Caco-2 (cell line): ENCODE data around the gene PDZD2. TPM values are rescaled to one million over a fixed set of nuclear protein-coding genes. Genes with fewer than 3 reads are reported as not detected.

ENCODE experiments used
- BruUV-seq: library from RNA; stranded (reverse); fragments of 400-500 nt; replicated peaks from 2 replicates; lab custom pipeline; 2021; lab: Mats Ljungman, UMichigan
- CTCF ChIA-PET: fragments of 300-600 bp; sonication (Branson Sonifier 250); formaldehyde crosslinking; loops from one replicate; lab custom pipeline; 2022; ENCODE audit warnings: antibody characterized with exemption; lab: Charles Lee
- POLR2A ChIA-PET: fragments of 300-600 bp; sonication (Branson Sonifier 250); formaldehyde crosslinking; loops from one replicate; lab custom pipeline; 2022; ENCODE audit warnings: antibody characterized with exemption; lab: Charles Lee
- DNase-seq, 2 experiments: peaks; one replicate each; pipeline versions ENCODE4 v3.0.0 to v3.0.0-alpha.2; 2020 to 2022
- H3K27me3 ChIP-seq: replicated peaks from 2 replicates; pipeline ENCODE4 v1.6.0; 2011; ENCODE audit warnings: low read length; ENCODE audit not compliant: control insufficient read depth, insufficient read depth
- H3K36me3 ChIP-seq: 2 replicates; pipeline ENCODE4 v1.5.1; 2011; ENCODE audit warnings: low read length; ENCODE audit not compliant: control insufficient read depth, insufficient read depth
- H3K4me1 ChIP-seq: fragments of 250-450 bp; sonication (Bioruptor Pico); 2 replicates; pipeline ENCODE4 v1.5.1; 2020; ENCODE audit warnings: mild to moderate bottlenecking
- H3K4me3 ChIP-seq: 2 replicates; pipeline ENCODE4 v1.5.1; 2011; ENCODE audit warnings: low read depth, mild to moderate bottlenecking, control low read depth, low read length
- H3K9me3 ChIP-seq: fragments of 250-450 bp; sonication (Bioruptor Pico); 2 replicates; pipeline ENCODE4 v1.5.1; 2020; ENCODE audit warnings: mild to moderate bottlenecking, moderate library complexity
- H3K27ac Mint-ChIP-seq: one replicate; pipeline ENCODE4 v1.8.0; 2022; ENCODE audit warnings: mixed read lengths; ENCODE audit not compliant: unreplicated experiment
- H3K27me3 Mint-ChIP-seq: one replicate; pipeline ENCODE4 v1.8.0; 2022; ENCODE audit warnings: mixed read lengths; ENCODE audit not compliant: insufficient read depth, unreplicated experiment
- H3K36me3 Mint-ChIP-seq: one replicate; pipeline ENCODE4 v1.8.0; 2022; ENCODE audit warnings: mild to moderate bottlenecking, mixed read lengths; ENCODE audit not compliant: insufficient read depth, unreplicated experiment
- H3K4me1 Mint-ChIP-seq: one replicate; pipeline ENCODE4 v1.8.0; 2022; ENCODE audit warnings: low read depth, mixed read lengths; ENCODE audit not compliant: unreplicated experiment
- H3K4me3 Mint-ChIP-seq: one replicate; pipeline ENCODE4 v1.8.0; 2022; ENCODE audit warnings: mild to moderate bottlenecking, moderate library complexity, mixed read lengths; ENCODE audit not compliant: unreplicated experiment
- H3K9me3 Mint-ChIP-seq: one replicate; pipeline ENCODE4 v1.8.0; 2022; ENCODE audit warnings: mixed read lengths; ENCODE audit not compliant: unreplicated experiment
- intact Hi-C: fragments of 100-400 bp; cut with micrococcal nuclease; formaldehyde crosslinking; loops from one replicate; pipeline ENCODE4 v1.10.0; 2022; ENCODE audit not compliant: unreplicated experiment
- total RNA-seq: library from RNA; stranded (reverse); gene quantifications from 2 replicates; pipeline ENCODE4 v1.2.3, GENCODE V29; 2022
- TF ChIP-seq, protein P1 (sequence below), 2 experiments: fragments of 200-600 bp in 1 of 2; IDR thresholded peaks; 1 replicate in 1 of 2; 2 replicates in 1 of 2; pipeline versions ENCODE4 v1.5.1 to v1.8.0; 2011 to 2022; ENCODE audit warnings: antibody characterized with exemption in 1 of 2, control low read depth in 1 of 2, inconsistent platforms in 1 of 2, low read depth in 1 of 2, low read length in 1 of 2, mild to moderate bottlenecking in 1 of 2, moderate library complexity in 1 of 2; ENCODE audit not compliant: insufficient read depth in 1 of 2, severe bottlenecking in 1 of 2, unreplicated experiment in 1 of 2

PDZD2 gene
- total RNA-seq, 1 experiment from 2014 or later: 0.16 TPM

- Histone ChIP-seq H3K36me3 (no peaks in the 10 kb centered on the region), H3K4me3 (no peak overlapping the region), H3K4me1 (no peaks in the 10 kb centered on the region), H3K9me3 (no peaks in the 10 kb centered on the region; the same call in 1 of the 2 replicates), H3K27me3 (no peaks in the 10 kb centered on the region)
- ChIA-PET POLR2A (no interaction called here), CTCF (no interaction called here)
- no peaks in the 10 kb centered on the region for H3K36me3 Mint-ChIP-seq
- BruUV-seq: no TSS peak
- no peak for DNase-seq
- intact Hi-C loops: no loop called here
- H3K27me3 Mint-ChIP-seq: peaks cover 7% of the 10 kb centered on the region
- no peak overlapping the region for H3K27ac Mint-ChIP-seq
- no peaks in the 10 kb centered on the region for H3K9me3 Mint-ChIP-seq
- TF ChIP-seq, protein P1, sequence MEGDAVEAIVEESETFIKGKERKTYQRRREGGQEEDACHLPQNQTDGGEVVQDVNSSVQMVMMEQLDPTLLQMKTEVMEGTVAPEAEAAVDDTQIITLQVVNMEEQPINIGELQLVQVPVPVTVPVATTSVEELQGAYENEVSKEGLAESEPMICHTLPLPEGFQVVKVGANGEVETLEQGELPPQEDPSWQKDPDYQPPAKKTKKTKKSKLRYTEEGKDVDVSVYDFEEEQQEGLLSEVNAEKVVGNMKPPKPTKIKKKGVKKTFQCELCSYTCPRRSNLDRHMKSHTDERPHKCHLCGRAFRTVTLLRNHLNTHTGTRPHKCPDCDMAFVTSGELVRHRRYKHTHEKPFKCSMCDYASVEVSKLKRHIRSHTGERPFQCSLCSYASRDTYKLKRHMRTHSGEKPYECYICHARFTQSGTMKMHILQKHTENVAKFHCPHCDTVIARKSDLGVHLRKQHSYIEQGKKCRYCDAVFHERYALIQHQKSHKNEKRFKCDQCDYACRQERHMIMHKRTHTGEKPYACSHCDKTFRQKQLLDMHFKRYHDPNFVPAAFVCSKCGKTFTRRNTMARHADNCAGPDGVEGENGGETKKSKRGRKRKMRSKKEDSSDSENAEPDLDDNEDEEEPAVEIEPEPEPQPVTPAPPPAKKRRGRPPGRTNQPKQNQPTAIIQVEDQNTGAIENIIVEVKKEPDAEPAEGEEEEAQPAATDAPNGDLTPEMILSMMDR (IDR thresholded peaks at IDR 0.05; ENCODE audit: insufficient read depth in 1 of 2, low read depth in 1 of 2, low read length in 1 of 2, severe bottlenecking in 1 of 2, unreplicated experiment in 1 of 2): no peak
- no peaks in the 10 kb centered on the region for H3K4me1 Mint-ChIP-seq
- H3K4me3 Mint-ChIP-seq: no peak overlapping the region
These were observed 142.8 kb downstream of the PDZD2 start for GRCh38 chr5:31781772-31782171.

DNA sequence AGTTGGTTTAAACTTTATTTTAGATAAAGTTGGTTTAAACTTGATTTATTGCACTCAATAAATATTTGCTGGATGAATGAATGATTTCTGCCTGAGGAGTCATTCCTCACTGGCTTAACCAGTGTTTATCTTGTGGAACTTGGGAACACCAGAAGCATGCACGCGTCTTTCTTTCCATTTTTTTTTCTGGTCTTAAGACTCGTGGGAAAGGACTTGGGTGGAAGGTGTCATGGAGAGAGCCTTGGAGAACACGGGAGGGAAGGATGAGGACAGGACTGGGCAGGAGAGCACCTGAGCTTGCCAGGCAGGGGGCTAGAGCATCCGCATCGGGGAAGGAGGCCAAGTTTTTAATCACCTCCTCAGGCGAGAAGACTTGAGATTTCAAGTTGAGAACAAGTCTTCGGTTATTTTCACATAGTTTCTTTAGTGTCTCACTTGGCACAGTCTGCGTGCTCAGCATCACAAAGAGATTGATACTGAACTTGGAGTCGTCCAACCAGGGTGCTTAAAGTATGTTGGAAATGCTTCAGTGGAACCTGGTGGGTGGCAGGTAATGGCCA lies 144.2 kb downstream of the PDZD2 start:
- BruUV-seq: no TSS peak
- CTCF ChIA-PET: interaction anchor here (0.7 kb wide), 1 partner anchor 294 kb away, joined by 4 read pairs; no protein-coding TSS in a partner anchor

DNA sequence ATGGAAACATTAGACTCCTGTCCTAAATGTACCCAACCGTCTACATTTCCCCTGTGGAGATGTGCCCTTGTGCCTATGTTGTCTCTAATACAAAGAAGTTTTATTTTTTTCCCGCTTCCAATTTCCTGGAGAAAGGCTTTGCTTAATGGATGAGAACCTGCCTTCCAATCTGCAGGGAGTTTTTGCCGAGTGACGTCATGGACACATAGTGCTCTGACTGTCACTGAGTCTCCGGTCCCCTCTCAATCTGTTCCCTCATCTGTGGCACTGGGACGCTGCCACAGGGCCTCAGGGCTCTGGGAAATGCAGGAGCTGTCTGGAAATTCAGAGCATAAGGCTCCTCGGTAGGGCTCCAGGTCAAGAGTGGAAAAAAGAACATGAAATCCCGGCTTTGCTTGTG lies 144.8 kb downstream of the PDZD2 start:
- no TSS peak for BruUV-seq
- H3K27ac Mint-ChIP-seq: no peak overlapping the region
- TF ChIP-seq, protein P1 (IDR thresholded peaks at IDR 0.05; ENCODE audit: insufficient read depth in 1 of 2, low read depth in 1 of 2, low read length in 1 of 2, severe bottlenecking in 1 of 2, unreplicated experiment in 1 of 2): no peak
- H3K9me3 Mint-ChIP-seq: no peaks in the 10 kb centered on the region
- Histone ChIP-seq H3K9me3 (no peaks in the 10 kb centered on the region; the same call in 1 of the 2 replicates), H3K4me3 (no peak overlapping the region), H3K36me3 (no peaks in the 10 kb centered on the region), H3K4me1 (no peaks in the 10 kb centered on the region), H3K27me3 (no peaks in the 10 kb centered on the region)
- no peak for DNase-seq
- H3K4me3 Mint-ChIP-seq: no peak overlapping the region
- ChIA-PET POLR2A (no interaction called here), CTCF (no interaction called here)
- H3K4me1 Mint-ChIP-seq: no peaks in the 10 kb centered on the region
- intact Hi-C loops: no loop called here
- no peaks in the 10 kb centered on the region for H3K36me3 Mint-ChIP-seq
- H3K27me3 Mint-ChIP-seq: peaks cover 7% of the 10 kb centered on the region

More for the DNA sequence above, 144.2 kb downstream of the PDZD2 start:
- Histone ChIP-seq H3K27me3 (no peaks in the 10 kb centered on the region), H3K4me1 (no peaks in the 10 kb centered on the region), H3K9me3 (no peaks in the 10 kb centered on the region; the same call in 1 of the 2 replicates), H3K36me3 (no peaks in the 10 kb centered on the region), H3K4me3 (no peak overlapping the region)
- Mint-ChIP-seq H3K9me3 (no peaks in the 10 kb centered on the region), H3K4me1 (no peaks in the 10 kb centered on the region), H3K4me3 (no peak overlapping the region), H3K36me3 (no peaks in the 10 kb centered on the region), H3K27me3 (peaks cover 7% of the 10 kb centered on the region), H3K27ac (no peak overlapping the region)
- no peak for DNase-seq
- TF ChIP-seq, protein P1 (IDR thresholded peaks at IDR 0.05; ENCODE audit: insufficient read depth in 1 of 2, low read depth in 1 of 2, low read length in 1 of 2, severe bottlenecking in 1 of 2, unreplicated experiment in 1 of 2): no peak
- intact Hi-C loops: no loop called here
- POLR2A ChIA-PET: no interaction called here
